ENCODE measurements around the gene AHNAK2.

AHNAK2 gene

DNA sequence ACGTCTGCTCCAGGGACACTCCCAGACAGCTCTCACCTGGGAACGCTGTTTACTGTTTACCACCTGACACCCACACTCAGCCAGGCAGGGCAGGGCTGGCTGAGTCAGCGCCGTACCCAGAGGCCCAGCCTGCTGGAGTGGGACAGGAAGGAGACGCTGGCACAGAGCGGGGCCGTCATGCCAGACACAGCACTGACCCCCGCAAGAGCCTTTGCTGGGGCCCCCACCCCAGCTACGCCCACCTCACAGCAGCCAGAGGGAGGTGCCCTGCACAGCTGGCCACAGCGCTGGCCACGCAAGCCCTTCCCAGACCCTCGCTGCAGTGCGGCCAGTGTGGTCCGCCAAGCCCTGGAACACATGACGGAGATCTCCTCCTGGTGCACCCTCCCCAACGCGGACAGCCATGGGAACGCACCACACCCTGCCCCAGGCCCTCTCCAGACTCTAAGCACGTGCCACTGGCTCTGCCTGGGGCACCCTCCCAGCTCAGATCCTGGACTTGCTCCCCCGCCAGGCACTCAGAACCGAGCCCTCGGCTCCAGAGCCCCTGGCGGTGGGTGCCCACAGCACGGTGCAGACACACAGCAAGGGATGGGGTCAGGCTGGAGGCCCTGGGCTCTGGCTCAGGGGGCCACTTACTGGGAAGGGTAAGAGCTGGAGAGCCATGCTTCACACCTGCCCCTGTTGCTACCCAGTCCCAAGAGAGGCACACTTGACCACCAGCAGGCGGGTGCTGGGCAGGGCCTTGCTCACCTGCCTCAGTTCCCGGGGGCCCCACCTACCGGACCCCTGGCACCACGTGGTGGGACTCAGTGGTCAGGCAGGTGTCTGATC is 5.7 kb downstream of the AHNAK2 start:
- DNase-seq (ENCODE audit: low read depth), result no peak

GRCh38 chr14:104971447-104972240 is 6.5 kb downstream of the AHNAK2 start:
- no peak for DNase-seq (ENCODE audit: low read depth)

GRCh38 chr14:104970231-104971068 is 7.7 kb downstream of the AHNAK2 start:
- no peak for DNase-seq (ENCODE audit: low read depth)

GRCh38 chr14:104969741-104970230 is 8.4 kb downstream of the AHNAK2 start:
- DNase-seq (ENCODE audit: low read depth), result no peak

- DNase-seq (ENCODE audit: low read depth), result no peak
Observed at GRCh38 chr14:104968541-104969401, 9.4 kb downstream of the AHNAK2 start.

DNA sequence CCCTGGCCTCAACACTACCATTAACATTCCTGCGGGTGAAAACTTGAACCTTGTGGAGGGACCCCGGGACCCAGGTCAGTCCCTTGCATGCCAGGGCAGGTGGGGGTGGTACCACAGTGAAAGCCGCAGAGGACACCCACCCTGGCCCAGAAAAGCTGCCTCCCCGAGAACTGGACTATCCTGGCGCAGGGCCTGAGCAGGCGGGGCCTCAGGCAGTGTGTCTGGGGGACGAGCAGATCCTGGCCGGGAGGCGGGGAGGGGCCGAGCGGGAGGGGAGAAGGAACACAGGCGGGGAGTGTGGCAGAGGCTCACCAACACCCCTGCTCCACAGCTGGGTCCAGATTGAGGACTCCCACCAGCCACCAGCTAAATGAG is 10.0 kb downstream of the AHNAK2 start:
- no peak for DNase-seq (ENCODE audit: low read depth)

DNA sequence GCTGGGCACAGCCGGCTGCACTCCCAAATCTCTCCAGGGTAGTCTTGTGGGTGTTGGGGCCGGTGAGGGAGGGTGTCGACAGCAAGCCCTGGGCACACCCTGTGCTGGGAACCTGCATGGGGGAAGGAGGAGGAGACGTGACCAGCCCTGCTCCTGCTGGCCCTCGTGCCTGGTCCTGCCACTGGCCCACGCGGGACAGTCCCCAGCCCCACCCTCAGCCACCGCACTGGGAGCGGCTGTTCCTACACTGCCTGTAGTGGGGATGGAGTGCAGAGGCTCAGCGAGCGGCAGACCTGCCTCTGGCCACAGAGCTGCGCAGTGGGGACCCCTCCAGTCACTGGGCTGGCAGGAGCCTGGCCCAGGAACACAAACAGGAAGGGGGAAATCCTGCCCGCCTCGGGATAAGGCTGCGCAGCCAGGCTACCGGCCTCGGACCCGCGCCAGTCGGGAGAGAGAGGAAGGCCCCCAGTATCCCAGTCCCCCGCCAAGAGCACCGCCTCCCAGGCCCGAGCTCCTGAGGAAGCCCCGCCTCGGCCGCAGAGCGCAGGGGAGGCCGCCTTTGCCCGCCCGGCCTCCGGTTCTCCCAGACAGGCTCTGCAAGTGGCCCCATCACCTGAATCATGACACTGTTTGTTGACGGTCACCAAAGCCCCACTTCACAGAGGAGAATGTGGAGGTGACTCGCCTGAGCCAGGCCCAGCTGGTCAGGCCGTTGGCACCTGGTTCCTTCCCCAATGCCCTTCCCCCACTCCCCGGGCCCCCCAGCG is 10.6 kb downstream of the AHNAK2 start:
- no peak for DNase-seq (ENCODE audit: low read depth)

GRCh38 chr14:104966981-104967385 is 11.2 kb downstream of the AHNAK2 start:
- no peak for DNase-seq (ENCODE audit: low read depth)

GRCh38 chr14:104966261-104966865 is 11.8 kb downstream of the AHNAK2 start:
- no peak for DNase-seq (ENCODE audit: low read depth)

DNA sequence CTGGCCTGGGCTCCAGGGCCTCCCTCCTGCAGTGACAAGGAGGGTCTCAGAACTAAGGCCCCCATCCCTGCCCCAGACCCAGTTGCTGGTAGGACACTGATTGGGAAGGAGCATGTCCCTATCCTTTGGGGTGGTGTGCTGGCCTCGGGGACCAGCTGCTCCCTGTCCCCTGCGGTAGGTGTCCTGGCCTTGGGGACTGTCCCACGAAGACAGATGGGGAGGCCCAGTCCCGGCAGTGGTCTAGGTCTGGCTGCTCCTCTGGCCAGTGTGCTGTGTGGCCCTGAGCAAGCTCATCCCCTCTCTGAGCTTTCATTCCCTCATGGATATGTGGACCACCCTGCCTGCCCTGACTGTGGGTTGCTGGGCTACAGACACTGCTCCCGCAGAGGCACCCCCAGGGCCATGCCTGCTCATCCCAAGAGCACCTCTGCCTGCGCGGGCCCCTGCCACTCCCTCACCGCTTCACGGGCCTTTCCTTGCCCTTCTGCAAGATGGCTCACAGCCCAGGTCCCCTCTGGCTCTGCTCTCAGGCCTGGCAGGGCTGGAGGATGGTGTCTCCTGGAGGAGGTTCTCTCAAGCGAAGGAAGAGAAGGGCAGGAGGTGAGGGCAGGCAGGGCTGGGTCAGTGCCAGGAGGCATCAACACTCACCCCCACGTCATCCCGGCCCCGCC is 12.5 kb downstream of the AHNAK2 start:
- no peak for DNase-seq (ENCODE audit: low read depth)

DNA sequence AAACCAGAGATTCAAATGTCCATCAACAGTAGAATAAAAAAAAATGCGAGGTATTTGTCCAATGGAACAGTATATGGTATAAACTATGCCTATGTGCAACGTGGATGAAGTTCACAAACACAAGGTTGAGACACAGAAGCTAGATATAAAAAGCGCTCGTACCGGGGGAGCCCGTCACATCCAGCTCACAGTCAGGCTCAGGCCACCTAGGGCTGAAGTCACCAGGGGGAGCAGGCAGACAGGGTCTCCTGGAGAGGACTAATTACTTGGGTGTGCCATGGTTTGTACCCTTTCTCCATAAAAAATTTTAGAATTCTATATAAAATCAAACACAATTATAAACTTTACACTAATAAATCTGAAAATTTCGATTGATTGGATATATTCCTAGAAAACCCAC is 13.6 kb downstream of the AHNAK2 start:
- no peak for DNase-seq (ENCODE audit: low read depth)

DNA sequence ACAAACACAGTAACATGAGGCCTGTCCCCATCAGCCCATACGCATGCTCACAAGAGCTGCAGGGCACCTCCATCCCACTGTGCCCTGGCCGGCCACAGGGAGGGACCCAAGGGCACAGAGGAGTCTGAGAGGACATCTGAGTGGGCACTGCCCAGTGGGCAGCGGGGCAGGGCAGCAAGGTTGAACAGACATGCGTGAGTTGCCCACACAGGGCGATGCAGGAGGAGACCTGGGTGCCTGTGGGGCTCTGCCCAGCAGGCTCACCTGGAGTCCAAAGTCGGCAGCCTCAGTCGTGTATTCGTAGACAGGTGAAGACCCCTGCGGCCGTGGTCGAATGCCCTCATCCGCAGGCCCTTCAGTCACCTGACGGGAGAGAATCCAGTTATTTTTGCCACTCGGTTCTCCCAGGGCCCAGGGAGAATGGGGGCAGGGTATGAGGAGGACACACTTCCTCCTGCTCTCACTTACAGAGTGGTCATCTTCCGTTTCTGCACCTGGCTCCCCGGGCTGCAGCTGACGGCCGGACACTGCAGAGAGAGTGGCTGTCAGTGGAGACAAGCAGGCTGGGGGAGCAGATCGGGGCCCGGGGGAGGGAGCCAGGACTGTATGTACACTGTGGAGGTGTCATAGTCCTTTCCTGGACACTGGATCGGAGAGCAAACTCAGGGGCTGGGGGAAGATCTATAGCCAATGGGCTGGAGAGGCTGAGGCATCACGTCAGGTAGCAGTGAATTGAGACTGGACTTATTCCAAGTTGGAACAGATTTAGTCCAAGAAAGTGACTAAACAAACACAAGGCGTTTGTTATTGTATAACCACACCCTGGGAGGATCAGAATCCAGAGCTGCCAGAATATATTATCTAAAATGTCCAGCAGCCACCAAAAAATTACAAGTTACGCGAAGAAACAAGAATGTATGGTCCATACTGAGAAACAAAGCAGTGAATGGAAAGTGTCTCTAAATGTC is 20.7 kb downstream of the AHNAK2 start:
- no peak for DNase-seq (ENCODE audit: low read depth)

GRCh38 chr14:104956290-104956890 is 21.8 kb downstream of the AHNAK2 start:
- no peak for DNase-seq (ENCODE audit: low read depth)

GRCh38 chr14:104955396-104955770 is 22.8 kb downstream of the AHNAK2 start:
- DNase-seq (ENCODE audit: low read depth), result no peak

DNA sequence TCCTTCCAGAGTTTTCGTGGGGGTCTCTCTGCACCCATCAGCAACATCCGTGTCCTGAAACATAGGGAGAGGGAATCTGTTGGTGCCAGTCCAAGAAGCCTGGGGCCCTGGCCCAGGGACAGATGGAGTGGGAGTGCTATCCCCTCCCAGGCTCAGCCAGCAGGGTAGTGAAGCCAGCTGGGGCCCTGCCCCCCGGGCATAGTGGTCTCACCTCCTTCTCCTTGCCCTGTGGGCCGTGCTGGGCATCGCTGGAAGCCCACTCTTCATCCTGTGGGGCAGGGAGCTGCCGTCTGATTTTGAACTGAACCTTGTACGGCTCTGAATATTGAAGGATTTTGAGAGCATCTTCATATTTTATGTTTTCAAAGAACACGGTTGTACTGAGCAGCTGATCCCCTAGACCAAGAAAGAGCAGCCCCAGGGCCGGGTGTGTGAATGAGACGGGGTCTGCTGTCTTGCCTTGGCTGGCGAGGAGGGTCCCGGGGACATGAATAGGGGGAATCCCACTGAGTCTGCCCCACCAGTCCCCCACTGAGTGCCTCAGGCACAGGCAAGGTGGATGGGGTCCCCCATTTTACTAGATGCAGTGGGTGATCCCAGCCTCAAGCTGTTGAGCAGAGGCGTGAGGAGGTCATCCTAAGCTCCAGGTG is 23.3 kb downstream of the AHNAK2 start:
- no peak for DNase-seq (ENCODE audit: low read depth)

GRCh38 chr14:104953896-104954656 is 24.1 kb downstream of the AHNAK2 start:
- DNase-seq (ENCODE audit: low read depth), result no peak

- DNase-seq (ENCODE audit: low read depth), result no peak
Observed at GRCh38 chr14:104953097-104953496, 25.1 kb downstream of the AHNAK2 start.

Data from stimulated activated CD8-positive, alpha-beta memory T cell treated with anti-CD3 and anti-CD28 coated beads, Interleukin-12 subunit alpha, Interleukin-12 subunit beta, amount 100 ng/mL, for 1 hour (primary cell).